NCI-H460 (cell line): Measurements from ENCODE around the gene DGUOK. TPM values are rescaled to one million over a fixed set of nuclear protein-coding genes. Genes with fewer than 3 reads are reported as not detected.

ENCODE experiments used
- DNase-seq: peaks from one replicate; pipeline ENCODE4 v3.0.0-alpha.2; 2016; ENCODE audit warnings: low read depth; ENCODE audit errors: extremely low read depth
- total RNA-seq: library from RNA; depleted of rRNA; stranded (reverse); fragments of >200 nt; shearing (Covaris generic); gene quantifications from 2 replicates; pipeline ENCODE4 v1.2.3, GENCODE V29; 2014

DGUOK gene
- total RNA-seq, 1 experiment from 2014 or later: 159 TPM

GRCh38 chr2:73975731-73976130 is 49.1 kb downstream of the DGUOK start:
- no peak for DNase-seq

- DNase-seq: no peak
Observed at GRCh38 chr2:73976803-73977202, 50.1 kb downstream of the DGUOK start.

- DNase-seq: no peak
Observed at GRCh38 chr2:73977466-73977865, 50.8 kb downstream of the DGUOK start.

GRCh38 chr2:73979021-73979420 is 52.3 kb downstream of the DGUOK start:
- DNase-seq: no peak

- no peak for DNase-seq
Observed at GRCh38 chr2:73979686-73980085, 53.0 kb downstream of the DGUOK start.

- DNase-seq: no peak
Observed at GRCh38 chr2:73980566-73980965, 53.9 kb downstream of the DGUOK start.

- DNase-seq: no peak
Observed at GRCh38 chr2:73981081-73982001, 54.7 kb downstream of the DGUOK start.

- no peak for DNase-seq
Observed at GRCh38 chr2:73982140-73982617, 55.5 kb downstream of the DGUOK start.

- DNase-seq: no peak
Observed at GRCh38 chr2:73983322-73984202, 56.9 kb downstream of the DGUOK start.

- no peak for DNase-seq
Observed at GRCh38 chr2:73984203-73984921, 57.7 kb downstream of the DGUOK start, which contains the start of gene TET3. TSS of gene TET3 (plus strand) at chr2:73984910. CDS start at chr2:73986404, 1,494 bp downstream.

- DNase-seq: no peak
Observed at GRCh38 chr2:73984922-73985307, 58.2 kb downstream of the DGUOK start.

- DNase-seq: no peak
Observed at GRCh38 chr2:73985308-73986084, 58.8 kb downstream of the DGUOK start.

GRCh38 chr2:73986085-73986681 is 59.5 kb downstream of the DGUOK start:
- no peak for DNase-seq

GRCh38 chr2:73987109-73987947 is 60.6 kb downstream of the DGUOK start:
- DNase-seq: no peak

- no peak for DNase-seq
Observed at GRCh38 chr2:73987948-73988700, 61.4 kb downstream of the DGUOK start.

GRCh38 chr2:73989972-73990371 is 63.3 kb downstream of the DGUOK start:
- DNase-seq: no peak

GRCh38 chr2:73990531-73990930 is 63.9 kb downstream of the DGUOK start:
- DNase-seq: no peak

- DNase-seq: no peak
Observed at GRCh38 chr2:73992036-73992435, 65.4 kb downstream of the DGUOK start.
